Mesothelial cell of epicardium (in vitro differentiated cells): ENCODE results near the gene SMAD9. TPM values are rescaled to one million over a fixed set of nuclear protein-coding genes. Genes with fewer than 3 reads are reported as not detected.

Experiments used
- DNase-seq, 2 experiments: peaks; one replicate each; pipeline ENCODE4 v3.0.0; 2021; ENCODE audit warnings: low spot score in 2 of 2; ENCODE audit not compliant: unreplicated experiment in 2 of 2
- H3K27ac Mint-ChIP-seq: 2 replicates; pipeline ENCODE4 v1.8.0; 2021; ENCODE audit warnings: mixed read lengths
- H3K27me3 Mint-ChIP-seq: 2 replicates; pipeline ENCODE4 v1.8.0; 2021; ENCODE audit warnings: low read depth, mixed read lengths
- H3K36me3 Mint-ChIP-seq: 2 replicates; pipeline ENCODE4 v1.8.0; 2021; ENCODE audit warnings: mixed read lengths
- H3K4me1 Mint-ChIP-seq: 2 replicates; pipeline ENCODE4 v1.8.0; 2021; ENCODE audit warnings: mixed read lengths
- H3K4me3 Mint-ChIP-seq: 2 replicates; pipeline ENCODE4 v1.8.0; 2021; ENCODE audit warnings: mild to moderate bottlenecking, moderate library complexity, mixed read lengths
- H3K9me3 Mint-ChIP-seq: 2 replicates; pipeline ENCODE4 v1.8.0; 2021; ENCODE audit warnings: mixed read lengths
- total RNA-seq: library from RNA; stranded (reverse); gene quantifications from 3 replicates; pipeline ENCODE4 v1.2.1, GENCODE V29; 2021
- TF ChIP-seq, protein P1 (sequence below): fragments of 200-600 bp; sonication (generic); IDR thresholded peaks from one replicate; pipeline ENCODE4 v1.5.0; 2021; ENCODE audit warnings: antibody characterized with exemption; ENCODE audit not compliant: unreplicated experiment

SMAD9 gene
- 30.9 to 32.3 TPM (median 31.9 TPM) in 3 replicates for total RNA-seq

DNA sequence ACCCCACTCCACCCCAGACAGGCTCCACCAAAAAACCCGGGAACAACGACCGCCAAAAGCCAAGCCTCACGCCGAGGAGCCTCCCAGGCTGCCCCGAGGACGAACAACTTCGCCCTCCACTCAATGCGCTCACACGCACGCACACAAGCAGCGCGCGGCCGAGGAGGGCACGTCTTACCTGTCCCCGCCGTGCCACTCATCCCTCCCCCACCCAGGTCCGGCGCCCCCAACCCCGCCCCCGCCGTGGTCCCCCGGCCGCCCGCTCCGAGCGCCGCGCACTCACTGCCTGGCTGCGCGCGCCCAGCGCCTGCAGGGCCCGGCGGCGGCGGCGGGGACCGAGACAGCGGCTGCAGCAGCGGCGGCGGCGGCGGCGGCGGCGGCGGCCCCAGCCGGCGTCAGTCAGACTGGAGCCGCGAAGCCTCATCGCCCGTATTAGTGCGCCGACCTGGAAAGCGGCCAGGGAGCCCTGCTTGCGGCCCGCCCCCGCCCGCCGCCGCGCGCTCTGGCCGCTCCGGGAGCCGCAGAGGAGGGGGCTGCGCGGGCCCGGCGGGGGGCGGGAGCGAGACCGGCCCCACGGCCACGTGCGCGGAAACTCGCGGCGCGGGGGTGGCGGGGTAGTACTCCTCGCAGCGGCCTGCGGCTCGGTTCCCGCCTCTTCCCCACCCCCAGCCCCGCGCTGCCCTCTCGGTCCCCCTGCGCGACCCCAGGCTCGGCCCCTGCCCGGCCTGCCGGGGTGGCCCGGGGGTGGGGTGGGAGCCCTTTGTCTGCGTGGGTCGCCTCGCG is at the start of gene SMAD9:
Gene SMAD9, minus strand, starts transcription at position 406 of the 783 bp plus-strand sequence. CDS start 40,549 bp downstream, outside the sequence.
- no peaks in the 10 kb centered on the region for H3K27me3 Mint-ChIP-seq

DNA sequence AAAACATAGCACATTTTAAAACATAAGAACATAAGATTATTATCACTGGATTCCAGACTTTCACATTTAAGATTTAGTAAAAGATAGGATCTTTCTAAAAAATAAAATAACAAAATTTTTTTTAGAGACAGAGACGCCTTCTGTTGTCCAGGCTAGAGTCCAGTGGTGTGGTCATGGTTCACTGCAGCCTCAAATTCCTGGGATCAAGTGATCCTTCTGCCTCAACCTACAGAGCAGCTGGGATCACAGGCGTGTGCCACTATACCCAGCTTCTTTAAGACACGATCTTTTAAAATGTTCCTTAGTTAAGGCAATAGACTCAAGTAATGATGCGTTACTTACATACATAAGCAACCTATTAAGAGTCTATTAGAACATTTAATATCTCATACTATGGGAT is 46.4 kb upstream of the SMAD9 start:
- TF ChIP-seq, protein P1, sequence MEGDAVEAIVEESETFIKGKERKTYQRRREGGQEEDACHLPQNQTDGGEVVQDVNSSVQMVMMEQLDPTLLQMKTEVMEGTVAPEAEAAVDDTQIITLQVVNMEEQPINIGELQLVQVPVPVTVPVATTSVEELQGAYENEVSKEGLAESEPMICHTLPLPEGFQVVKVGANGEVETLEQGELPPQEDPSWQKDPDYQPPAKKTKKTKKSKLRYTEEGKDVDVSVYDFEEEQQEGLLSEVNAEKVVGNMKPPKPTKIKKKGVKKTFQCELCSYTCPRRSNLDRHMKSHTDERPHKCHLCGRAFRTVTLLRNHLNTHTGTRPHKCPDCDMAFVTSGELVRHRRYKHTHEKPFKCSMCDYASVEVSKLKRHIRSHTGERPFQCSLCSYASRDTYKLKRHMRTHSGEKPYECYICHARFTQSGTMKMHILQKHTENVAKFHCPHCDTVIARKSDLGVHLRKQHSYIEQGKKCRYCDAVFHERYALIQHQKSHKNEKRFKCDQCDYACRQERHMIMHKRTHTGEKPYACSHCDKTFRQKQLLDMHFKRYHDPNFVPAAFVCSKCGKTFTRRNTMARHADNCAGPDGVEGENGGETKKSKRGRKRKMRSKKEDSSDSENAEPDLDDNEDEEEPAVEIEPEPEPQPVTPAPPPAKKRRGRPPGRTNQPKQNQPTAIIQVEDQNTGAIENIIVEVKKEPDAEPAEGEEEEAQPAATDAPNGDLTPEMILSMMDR: no peak
- peaks cover 4% of the 10 kb centered on the region for H3K4me1 Mint-ChIP-seq
- no peak overlapping the region for H3K27ac Mint-ChIP-seq
- no peak overlapping the region for H3K4me3 Mint-ChIP-seq
- H3K9me3 Mint-ChIP-seq: no peaks in the 10 kb centered on the region
- H3K27me3 Mint-ChIP-seq: no peaks in the 10 kb centered on the region
- peaks cover 40% of the 10 kb centered on the region for H3K36me3 Mint-ChIP-seq
- DNase-seq: no peak

More for the DNA sequence above, at the start of gene SMAD9:
- peak within 1 kb of the TSS; percentile 96 for H3K27ac Mint-ChIP-seq
- DNase-seq: peak; percentile 80 to 90
- peaks cover 53% of the 10 kb centered on the region for H3K4me1 Mint-ChIP-seq
- TF ChIP-seq, protein P1: no peak
- no peaks in the 10 kb centered on the region for H3K9me3 Mint-ChIP-seq
- no peaks in the 10 kb centered on the region for H3K36me3 Mint-ChIP-seq
- H3K4me3 Mint-ChIP-seq: peak within 1 kb of the TSS; percentile 89

DNA sequence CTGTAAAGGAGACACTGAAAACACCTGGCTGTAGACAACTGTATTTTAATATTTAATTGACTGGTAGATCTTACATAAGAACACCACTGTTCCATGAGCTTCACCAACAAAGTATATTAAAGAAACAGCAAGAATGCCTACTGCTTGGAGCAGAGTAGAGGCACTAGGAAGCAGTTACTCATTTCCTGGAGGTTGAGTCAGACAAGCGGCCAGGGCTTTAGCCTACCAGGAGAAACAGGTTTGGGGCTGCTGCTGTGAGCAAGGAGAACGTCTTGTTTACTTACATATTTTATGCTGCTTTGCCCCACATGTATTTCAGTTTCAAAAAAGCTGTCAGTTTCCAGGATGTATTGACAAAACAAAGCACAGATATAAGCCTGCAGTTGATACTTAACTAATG is 45.7 kb upstream of the SMAD9 start:
- Mint-ChIP-seq H3K9me3 (no peaks in the 10 kb centered on the region), H3K4me3 (no peak overlapping the region), H3K36me3 (peaks cover 43% of the 10 kb centered on the region), H3K4me1 (peaks cover 4% of the 10 kb centered on the region), H3K27ac (no peak overlapping the region), H3K27me3 (no peaks in the 10 kb centered on the region)
- TF ChIP-seq, protein P1: no peak
- no peak for DNase-seq

DNA sequence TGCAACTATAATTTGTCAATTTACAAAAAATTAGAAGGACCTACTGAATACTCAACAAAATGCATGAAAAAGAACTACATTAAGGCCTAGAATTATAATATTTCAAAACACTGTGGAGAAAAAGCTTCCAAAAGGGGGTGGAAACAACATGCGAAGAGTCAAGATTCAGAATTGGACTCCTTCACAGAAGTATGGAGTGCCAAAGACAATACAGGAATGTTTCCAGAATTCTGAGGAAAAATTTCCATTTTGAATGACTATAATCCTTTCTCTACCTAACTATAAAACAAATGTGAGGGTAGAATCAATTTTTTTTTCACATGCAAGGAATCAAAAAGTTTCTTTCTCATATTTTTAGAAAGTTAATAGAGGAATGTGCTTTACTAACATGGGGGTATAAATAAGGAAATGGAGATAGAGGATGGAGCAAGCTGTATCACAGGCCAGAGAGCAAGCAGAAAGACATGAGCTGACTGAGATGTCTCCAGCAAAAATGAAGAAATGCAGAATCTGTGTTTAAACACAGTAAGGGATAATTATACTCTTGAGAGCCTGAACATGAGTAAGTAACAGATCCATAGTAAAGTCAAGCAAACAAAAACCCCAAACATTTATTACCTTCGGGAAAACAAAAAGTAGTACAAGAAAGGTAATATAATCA is 39.5 kb upstream of the SMAD9 start:
- no peak overlapping the region for H3K4me3 Mint-ChIP-seq
- TF ChIP-seq, protein P1: no peak
- no peaks in the 10 kb centered on the region for H3K27me3 Mint-ChIP-seq
- H3K36me3 Mint-ChIP-seq: peaks cover 54% of the 10 kb centered on the region
- no peaks in the 10 kb centered on the region for H3K9me3 Mint-ChIP-seq
- H3K4me1 Mint-ChIP-seq: no peaks in the 10 kb centered on the region
- peak overlapping the region; percentile 6 for H3K27ac Mint-ChIP-seq
- DNase-seq: no peak

DNA sequence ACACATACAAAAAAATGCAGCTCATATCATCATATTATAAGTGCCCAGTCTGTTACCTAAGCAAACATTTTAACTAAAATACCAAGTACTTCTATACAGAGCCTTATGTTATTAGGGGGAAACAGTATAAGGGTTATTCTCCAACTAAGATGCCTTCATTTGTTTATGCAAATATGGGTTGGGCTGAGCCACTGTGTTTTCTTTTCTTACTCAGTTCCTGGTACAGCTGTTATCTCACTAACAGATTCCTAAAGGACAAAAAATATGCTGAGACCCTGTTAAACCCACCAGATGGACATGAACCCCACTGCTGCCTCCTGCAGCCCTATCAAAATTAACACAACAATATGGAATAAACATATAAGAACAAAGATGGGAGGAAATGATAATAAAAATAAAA is 34.5 kb upstream of the SMAD9 start:
- peaks cover 46% of the 10 kb centered on the region for H3K36me3 Mint-ChIP-seq
- no peaks in the 10 kb centered on the region for H3K27me3 Mint-ChIP-seq
- DNase-seq: no peak
- H3K9me3 Mint-ChIP-seq: no peaks in the 10 kb centered on the region
- H3K27ac Mint-ChIP-seq: no peak overlapping the region
- TF ChIP-seq, protein P1: no peak
- no peaks in the 10 kb centered on the region for H3K4me1 Mint-ChIP-seq
- H3K4me3 Mint-ChIP-seq: no peak overlapping the region
